HG03135 (cell line): Measurements from ENCODE around the gene ATP2B2.
"Not testable (repeated sequence)": the region's sequence is repeated elsewhere in the genome, so short reads cannot be mapped to it uniquely, and the experiment has no call there.

Experiments
- ATAC-seq: cut with Tn5 transposase; IDR thresholded peaks from one replicate; pipeline ENCODE4 v1.9.1; 2021; ENCODE audit warnings: mild to moderate bottlenecking, moderate library complexity; ENCODE audit not compliant: unreplicated experiment

ATP2B2 gene

DNA sequence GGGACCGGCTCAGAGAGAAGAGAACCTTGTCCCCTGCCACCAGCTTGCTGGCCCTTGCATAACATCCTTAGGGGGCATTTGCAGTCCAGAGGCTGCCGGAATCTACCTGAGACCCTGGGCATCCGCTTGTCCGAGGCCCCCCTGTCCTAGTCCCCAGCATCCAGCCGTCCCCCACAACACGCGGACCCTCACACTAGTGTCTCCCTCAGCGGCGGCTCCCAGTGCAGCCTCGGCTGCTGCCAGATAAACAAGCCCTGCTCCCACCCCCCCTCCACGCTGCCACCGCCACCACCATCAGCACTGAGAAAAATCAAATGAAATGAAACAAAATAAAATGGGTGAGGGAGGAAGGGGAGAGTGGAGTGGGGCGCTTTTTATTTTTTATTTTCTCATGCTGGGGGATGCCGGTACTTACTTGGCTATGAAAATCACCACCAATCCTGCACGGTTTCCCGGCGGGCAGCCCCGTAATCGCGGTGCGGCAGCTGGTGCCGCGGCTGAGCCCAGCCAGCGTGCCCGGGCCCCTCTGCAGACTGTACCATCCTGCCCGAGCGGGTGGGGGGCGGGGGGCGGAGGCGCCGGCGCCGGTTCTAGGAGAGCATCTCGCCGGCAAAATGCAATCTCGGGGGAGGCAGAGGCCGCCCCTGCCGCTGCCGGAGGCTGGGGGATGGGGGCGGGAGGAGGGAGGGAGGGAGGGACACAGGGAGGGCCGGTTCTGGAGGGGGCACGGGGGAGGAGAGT lies at the start of gene ATP2B2:
Gene ATP2B2 (minus strand): TSS at position 537 of the 741 bp plus-strand sequence. CDS start 56,043 bp downstream, outside the sequence.
- ATAC-seq = no peak

DNA sequence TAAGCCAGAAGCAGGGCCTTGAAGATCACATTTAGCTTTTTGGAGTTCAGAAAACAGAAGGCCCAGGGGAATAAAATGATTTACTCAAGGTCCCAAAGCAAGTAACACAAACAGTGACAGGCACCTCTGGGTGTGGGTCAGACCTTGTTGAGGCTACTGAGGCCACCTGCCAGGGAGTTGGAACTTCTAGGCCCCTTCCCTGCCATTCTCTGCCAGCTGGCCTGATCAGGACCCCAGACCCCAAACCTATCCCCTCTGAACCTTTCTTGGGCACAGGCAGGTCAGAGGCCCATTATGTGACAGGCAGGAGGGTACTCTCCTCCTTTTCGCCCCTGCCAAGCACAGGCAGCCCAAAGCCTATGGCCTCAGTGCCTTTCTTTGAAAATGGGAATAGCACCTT lies 49.4 kb upstream of the ATP2B2 start:
- no peak for ATAC-seq

DNA sequence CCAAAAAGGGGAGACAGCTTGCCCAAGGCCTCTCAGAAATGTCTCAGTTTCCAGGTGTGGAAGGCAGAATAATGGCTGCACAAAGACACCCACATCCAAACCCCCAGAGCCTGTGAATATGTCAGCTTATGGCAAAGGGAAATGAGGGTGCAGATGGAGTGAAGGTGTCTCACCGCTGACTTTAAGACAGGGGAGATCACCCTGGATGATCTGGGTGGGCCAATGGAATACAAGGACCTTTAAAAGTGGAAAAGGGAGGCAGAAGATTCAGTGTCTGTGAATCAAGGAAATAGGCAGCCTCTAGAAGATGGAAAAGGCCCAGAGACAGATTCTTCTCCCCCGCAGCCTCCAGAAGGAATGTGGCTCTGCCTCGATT lies 48.8 kb upstream of the ATP2B2 start:
- ATAC-seq = no peak

DNA sequence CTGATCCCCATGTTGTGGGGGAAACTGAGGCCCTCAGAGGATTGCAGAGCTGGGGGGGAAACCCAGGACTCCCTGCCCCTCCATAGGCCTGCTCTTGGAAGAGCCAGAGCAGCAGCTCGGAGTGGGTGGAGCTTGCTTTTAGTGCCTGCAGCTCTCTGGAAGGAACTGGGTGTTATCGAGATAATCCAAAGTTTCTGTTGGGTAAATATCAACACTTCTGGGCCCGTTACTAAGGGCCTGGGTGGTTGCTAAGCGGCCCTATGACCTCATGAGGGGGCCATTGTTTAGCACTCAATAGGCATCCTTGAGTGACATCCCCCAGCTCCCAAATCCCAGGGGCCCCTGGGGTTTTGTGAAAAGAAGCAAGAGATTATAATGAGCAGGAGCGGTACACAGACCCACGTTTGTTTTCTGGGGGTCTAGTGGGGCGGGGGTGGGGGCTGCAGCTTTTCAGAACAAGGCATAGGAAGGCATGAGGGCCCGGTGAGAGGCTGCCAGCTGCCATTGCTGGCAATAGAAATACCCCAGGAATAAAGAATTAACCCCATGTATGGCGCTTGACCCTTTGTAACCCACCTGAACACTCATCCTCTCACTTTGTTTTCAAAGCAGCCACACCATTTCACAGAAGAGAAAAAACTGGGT lies 48.3 kb upstream of the ATP2B2 start:
- ATAC-seq = no peak

DNA sequence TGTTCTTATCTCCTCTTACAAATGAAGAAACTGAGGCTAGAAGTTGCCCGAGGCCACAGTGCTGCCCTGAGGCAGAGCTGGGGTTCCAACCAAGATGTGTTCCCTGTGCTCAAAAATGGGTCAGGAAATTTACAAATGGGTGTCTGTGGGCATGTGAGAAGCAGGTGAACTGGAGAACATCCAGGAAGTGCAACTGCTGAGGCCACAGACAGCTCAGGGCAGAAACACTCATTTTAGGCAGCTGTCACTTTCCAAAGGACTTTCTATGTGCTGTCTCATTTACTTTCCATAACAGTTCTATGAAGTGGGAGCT lies 47.2 kb upstream of the ATP2B2 start:
- no peak for ATAC-seq

DNA sequence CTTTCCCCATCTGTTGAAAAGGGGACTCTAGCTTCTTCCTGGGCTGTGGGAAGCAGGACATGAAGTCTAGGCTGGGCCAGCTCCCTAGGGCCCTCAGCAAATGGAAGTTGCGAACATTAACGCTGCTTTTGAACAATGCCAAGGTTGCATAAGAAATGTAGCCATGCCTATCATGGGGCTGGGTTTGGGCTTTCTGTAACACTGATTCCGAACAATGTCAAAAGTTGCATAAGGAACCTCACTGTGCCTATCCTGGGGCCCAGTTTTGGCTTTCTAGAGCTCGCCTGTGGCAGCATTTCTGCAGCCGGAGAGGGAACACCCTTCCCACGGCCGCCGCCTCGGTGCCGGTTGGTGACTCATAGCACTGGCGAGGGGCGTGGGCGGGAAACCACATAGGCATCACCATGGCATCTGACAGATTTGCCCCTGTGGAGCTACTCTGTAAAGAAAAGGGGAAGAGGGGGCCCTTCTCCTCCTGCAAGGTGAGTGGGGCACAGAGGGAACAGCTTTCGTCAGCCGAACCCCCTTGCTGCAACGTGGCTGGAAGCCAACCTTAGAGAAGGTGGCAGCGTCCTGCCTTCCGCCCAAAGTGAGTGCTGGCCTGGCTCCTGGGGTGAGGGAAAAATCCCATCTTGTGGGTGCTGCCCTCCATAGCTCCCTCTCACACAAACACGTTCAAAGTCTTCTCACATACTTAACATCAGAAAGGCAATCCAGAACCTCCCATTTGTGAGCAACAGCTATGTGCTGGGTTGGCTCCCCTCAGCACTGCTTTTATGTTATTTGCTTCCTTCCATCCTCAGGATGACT lies 46.6 kb upstream of the ATP2B2 start:
- ATAC-seq = no peak

DNA sequence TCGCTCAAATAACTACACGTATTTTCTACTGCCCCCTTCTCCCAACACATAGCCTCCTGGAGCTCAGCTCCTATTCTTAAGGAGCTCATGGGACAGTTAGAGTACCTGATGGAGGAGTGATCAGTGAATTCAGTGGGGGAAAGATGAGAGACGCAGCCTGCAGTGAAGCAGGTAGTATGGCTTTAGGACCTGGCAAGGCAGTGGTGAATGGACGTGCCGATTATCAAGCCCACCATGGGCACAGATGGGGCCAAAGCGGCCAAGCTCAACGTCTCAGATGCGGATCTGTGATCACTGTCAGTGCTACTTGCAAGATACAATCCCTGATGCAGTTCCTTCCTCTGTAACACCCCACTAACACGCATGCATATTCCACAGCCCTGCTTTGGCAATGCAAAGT lies 45.8 kb upstream of the ATP2B2 start:
- no peak for ATAC-seq

DNA sequence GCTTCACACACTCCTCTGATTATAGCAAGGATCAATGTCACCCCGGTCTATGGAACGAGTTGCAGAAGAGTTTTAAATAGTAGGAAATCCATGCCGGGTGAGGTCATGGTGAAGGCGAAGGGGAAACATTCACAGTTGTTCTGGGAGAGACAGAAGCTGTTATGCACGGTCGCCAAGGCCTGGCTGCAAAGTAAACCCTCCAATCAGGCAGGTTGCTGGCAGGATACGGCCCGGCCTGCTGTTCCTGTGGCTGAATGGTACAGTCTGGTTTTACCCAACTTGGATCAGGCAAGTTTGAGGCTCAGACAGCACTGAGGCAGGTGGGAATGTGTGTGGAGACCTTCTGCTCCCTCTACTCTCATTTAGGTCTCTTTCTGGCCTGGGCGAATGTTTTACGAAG lies 45.3 kb upstream of the ATP2B2 start:
- no peak for ATAC-seq

DNA sequence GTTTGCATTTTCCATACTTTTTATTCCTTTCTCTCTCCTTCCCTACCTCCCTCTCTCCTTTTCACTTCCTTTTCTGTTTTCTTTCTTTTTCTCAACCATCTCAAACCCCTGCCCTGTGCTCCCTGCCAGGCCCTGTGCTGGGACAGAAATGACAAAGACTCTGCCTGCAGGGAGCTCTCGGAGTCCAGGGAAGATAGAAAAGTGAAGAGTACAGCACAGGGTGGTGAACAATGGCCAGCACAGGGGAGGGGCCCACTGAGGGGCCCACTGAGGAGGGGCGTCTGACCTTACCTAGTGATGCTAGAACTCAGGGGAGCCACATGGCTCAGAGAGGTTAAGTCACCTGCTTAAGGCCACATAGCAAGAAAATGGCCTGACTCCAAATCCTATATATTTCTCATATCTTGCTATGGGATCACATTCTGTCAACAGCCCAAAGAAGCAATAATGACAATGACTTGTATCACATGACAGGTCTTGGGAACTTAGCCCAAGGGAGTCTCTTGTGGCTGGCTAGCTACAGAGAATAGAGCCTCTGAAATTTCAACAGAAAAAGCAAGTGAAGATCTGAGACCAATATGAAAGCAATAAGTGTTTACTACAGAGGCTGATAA lies 44.3 kb upstream of the ATP2B2 start:
- no peak for ATAC-seq

DNA sequence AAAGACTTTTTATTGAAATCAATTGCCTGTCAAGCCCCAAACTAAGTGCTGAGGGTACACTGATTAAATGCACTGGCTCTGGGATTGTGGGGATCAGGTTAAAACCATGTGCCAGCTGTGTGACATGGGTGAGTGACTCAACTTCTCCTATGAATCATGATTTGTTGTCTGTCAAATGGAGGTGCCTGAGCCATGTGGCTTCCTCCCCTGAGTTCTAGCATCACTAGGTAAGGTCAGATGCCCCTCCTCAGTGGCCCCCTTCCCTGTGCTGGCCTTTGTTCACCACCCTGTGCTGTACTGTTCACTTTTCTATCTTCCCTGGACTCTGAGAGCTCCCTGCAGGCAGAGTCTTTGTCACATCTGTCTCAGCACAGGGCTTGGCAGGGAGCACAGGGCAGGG lies 43.6 kb upstream of the ATP2B2 start:
- ATAC-seq = no peak

DNA sequence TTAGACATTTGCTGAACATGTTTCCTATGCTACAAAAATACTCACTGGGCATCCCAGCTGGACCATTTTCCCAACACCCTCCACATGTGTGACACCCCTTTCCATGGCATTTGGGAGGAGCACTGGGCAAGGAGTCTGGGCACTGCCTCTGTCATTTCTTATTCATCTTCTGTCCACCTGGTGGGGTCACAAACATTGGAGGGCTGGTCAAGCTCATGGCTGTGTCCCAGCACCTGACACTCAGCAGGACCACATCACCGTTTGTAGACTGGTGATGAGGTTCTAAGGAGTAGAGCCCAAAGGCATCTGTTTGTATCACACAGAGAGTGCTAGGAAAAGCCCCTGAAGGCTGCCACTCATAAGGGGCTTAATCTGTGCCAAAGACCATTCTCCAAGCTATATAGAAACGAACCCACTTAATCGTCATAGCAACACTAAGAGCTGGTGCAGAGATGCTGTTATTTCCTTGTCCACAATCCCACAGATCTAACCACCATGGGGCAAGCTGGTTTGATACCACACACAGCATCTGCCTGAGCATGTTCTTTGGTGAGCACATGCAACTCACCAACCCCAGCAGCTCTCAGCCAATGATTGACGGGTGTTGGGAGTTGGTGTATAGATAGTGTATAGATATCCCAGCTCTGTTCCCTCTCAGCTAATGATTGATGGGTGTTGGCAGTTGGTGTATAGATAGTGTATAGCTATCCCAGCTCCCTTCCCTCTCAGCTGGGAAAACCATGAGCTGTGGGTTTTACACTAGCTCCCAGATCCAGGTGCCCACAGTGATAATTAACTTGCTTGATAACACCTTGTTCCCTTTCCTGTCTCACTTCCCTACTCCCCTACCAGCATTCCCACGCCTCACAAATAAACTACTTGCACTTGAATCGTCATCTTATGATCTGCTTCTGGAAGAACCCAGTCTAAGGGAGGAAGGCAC lies 42.7 kb upstream of the ATP2B2 start:
- no peak for ATAC-seq

DNA sequence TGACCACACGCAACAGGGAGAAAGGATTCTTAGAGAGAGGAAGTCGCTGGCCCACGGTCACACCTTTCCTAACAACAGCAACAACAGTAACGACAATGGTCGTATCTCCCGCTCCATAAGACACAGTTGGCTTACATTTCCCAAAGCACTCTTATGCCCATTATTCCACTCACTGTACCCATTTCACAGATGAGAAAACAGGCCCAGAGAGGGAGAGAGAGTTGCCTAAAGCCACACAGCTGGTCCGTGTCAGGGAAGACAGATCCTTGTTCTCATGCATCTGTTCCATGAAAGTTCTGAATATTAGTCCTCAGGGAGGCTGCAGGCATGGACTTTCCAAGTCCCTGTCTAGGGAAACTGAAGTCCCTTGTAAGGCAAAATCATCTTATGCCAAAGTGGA lies 42.0 kb upstream of the ATP2B2 start:
- no peak for ATAC-seq

DNA sequence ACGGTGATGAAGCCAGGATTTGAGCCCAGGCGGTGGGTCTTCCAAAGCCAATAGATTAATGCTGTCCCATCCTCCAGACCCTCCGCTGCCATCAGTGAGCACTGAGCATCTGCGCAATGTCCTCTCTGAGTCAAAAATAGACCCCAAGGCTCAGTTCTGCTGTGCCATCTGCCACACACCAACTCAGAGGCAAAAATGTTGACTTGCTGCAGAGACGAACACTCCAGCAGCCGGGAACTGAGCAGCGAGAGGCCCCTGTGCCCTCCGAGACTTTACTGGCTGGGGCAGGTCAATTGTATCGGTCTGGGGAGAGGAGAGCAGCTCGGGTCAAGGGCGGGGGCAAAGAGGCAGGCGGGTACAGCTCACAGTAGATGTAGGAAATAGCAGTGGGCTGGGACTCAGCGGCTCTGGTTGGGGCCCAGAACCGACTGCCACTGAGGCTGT lies 41.5 kb upstream of the ATP2B2 start:
- ATAC-seq = no peak

DNA sequence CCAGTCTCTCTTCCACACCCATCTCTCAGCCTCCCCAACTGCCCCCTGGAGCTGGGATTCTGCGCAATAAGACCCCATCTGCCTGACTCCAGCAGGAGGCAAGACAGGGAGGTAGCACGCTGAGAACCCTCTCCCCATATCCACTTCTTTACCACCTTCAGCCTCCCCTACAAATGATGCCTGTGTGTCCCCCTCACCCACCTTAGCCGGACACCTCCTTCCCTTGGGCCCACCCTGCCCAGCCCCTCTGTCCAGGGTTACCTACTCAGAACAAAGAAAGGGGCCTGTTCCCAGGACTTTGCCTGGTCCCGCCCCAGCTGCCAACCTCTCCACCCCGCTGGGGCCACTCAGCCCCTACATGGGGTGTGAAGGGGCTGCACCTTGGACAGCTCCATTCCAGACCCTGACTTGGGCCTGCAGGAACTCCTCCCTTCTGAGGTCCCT lies 40.8 kb upstream of the ATP2B2 start:
- no peak for ATAC-seq

DNA sequence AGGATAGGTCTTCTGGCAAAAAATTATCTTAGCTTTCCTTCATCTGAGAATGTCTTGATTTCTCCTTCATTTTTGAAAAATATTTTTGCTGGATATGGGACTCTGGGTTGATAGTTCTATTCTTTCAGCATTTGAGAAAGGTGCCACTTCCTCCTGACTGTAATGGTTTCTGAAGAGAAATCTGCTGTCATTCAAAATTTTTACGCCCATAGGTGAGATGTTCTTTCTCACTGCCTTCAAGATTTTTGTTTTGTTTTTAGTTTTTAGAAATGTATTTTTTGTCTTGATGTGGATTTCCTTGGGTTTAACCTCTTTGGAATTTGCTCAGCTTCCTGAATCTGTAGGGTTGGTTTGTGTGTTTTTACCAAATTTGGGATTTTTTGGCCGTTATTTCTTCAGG lies 37.1 kb upstream of the ATP2B2 start:
- no peak for ATAC-seq

DNA sequence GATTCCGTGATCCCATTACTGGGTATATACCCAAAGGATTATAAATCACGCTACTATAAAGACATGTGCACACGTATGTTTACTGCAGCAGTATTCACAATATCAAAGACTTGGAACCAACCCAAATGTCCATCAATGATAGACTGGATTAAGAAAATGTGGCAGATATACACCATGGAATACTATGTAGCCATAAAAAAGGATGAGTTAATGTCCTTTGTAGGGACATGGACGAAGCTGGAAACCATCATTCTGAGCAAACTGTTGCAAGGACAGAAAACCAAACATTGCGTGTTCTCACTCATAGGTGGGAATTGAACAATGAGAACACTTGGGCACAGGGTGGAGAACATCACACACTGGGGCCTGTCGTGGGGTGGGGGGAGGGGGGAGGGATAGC lies 35.0 kb upstream of the ATP2B2 start:
- not testable (repeated sequence) for ATAC-seq

DNA sequence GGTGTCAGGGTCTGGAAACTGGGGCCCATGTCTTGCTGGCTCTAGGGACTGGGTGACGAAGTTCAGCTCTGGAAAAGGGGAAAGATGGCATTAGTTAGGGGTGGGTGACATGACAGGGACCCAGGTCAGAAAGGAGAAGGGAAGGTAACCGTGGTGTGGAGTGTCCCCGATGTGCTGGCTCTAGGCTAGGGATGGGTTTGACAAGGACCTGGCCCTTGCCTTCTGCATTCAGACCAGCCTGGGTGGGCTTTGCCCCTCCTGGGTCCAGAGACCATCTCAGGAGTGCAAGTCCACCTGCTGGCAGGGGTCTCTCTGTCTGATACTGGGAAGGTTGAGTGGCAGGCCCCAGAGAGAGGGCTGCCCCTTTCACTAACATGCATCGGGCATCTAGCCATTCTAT lies 28.7 kb upstream of the ATP2B2 start:
- ATAC-seq = no peak

DNA sequence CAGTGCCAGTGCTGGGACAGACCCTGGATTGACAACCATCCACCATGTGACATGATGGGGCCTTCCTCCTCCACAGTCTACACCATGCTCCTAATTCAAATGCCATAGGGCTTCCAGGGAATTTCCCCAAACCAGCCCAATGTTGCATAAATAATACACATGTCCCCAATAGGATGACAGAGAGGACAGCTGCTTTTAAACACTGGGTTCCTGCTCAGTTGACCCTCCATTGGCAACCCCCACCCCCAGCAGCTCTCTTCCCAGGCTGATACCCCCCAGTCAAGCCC lies 28.3 kb upstream of the ATP2B2 start:
- ATAC-seq = no peak

DNA sequence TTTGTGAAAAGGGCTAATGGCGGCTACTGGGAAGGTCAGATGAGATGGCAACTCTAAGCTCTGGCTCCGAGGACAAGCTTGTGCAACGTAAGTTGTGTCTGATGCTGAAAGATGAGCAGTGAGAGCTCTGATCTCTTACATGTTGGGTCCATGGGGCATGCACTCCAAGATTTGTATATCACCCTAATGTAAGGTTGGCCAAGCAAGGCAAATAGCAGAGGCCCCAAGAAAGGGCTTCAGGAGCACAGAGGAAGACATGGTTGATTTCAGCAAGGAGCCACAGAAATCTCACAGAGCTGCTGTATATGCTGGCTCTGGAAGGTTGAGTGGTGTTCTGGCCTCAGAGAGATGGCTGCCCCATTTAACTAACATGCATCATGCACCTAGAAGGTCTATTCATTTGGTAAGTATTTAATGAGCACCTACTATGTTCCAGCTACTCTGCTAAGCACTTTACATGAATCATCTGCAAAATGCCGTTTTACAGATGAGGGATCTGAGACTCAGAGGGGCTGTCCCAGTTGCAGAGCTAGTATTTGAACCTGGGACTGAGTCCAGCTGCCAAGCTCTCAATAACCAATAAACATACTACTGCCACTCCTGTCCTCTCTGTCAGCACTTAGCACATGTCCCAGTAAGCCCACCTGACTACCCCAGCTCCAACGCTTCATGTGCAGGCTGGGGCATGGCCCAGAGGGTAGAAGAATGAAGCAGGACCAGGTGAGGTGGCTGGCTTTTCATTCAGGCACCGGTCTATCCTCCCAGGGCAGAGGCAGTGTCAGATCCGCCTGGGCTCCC lies 27.8 kb upstream of the ATP2B2 start:
- ATAC-seq = no peak

DNA sequence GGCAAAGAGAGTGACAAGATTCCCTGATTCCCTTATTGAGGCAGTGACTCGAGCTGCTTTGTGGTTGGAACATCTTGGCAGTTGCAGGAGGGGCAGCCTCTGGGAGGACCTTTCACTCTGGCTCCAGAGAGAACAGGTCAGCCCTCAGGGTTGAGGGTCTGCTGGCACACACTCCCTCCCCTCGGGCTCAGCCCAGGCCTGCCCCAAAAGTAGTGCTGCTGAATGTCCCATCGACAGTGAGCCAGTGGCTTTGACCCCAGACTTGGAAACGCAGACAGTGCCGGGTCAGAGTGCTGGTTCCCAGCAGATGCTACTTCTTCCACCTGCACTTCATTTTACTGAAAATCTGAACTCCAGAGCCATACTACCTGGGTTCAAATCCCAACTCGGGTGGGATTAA lies 25.6 kb upstream of the ATP2B2 start:
- no peak for ATAC-seq
